Measurements from ENCODE around the gene RAD51B. TPM values are rescaled to one million over a fixed set of nuclear protein-coding genes. Genes with fewer than 3 reads are reported as not detected.

RAD51B gene
- total RNA-seq, 1 experiment from 2014 or later: 14.2 TPM

DNA sequence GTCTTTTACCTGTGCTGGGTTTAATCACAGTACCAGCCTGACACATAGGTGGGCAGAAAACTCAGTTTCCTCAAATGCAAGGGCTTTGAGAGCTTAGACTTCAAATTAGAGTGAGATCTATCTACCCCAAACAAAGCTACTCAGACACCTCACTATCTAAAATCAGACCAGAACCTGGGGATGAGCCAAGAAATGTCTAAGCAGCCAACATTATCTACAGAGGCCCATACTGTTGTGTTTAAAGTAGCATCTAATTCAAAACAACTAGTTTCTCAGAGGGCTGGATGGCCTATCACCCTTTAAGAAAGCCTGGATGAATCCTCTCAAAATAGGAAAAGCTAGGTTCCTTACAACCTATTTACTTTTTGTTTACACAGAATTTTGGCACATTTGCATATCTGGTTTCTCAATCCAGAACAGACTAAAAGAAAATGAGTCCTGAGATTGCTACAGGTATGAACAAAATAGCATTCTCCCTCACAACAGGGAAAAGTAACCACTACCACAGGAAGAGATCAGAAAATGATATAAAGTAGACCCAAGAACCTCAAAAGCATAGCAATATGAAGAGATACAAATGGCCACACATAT, 830.9 kb downstream of the RAD51B start (continued):
- TF ChIP-seq RORB (CRISPR knock-in tag; IDR thresholded peaks at IDR 0.05) (no peak), ETV6 (CRISPR knock-in tag; IDR thresholded peaks at IDR 0.05) (no peak), MXD4 (CRISPR knock-in tag; IDR thresholded peaks at IDR 0.05; ENCODE audit: borderline replicate concordance) (no peak), PREB (CRISPR knock-in tag; IDR thresholded peaks at IDR 0.05; ENCODE audit: borderline replicate concordance) (no peak), CBFB (CRISPR knock-in tag; IDR thresholded peaks at IDR 0.05; ENCODE audit: low read depth) (no peak), NFE2L1 (CRISPR knock-in tag; IDR thresholded peaks at IDR 0.05) (no peak), GRHL2 (CRISPR knock-in tag; IDR thresholded peaks at IDR 0.05; ENCODE audit: insufficient replicate concordance, severe bottlenecking) (no peak), FOXP1 (CRISPR knock-in tag; IDR thresholded peaks at IDR 0.05; ENCODE audit: borderline replicate concordance) (no peak), TEAD4 (CRISPR knock-in tag; IDR thresholded peaks at IDR 0.05) (no peak), SMAD3 (CRISPR knock-in tag; IDR thresholded peaks at IDR 0.05; ENCODE audit: borderline replicate concordance) (no peak), SP1 (CRISPR knock-in tag; conservative IDR thresholded peaks at IDR 0.05) (no peak)
- TF ChIP-seq, protein P1, sequence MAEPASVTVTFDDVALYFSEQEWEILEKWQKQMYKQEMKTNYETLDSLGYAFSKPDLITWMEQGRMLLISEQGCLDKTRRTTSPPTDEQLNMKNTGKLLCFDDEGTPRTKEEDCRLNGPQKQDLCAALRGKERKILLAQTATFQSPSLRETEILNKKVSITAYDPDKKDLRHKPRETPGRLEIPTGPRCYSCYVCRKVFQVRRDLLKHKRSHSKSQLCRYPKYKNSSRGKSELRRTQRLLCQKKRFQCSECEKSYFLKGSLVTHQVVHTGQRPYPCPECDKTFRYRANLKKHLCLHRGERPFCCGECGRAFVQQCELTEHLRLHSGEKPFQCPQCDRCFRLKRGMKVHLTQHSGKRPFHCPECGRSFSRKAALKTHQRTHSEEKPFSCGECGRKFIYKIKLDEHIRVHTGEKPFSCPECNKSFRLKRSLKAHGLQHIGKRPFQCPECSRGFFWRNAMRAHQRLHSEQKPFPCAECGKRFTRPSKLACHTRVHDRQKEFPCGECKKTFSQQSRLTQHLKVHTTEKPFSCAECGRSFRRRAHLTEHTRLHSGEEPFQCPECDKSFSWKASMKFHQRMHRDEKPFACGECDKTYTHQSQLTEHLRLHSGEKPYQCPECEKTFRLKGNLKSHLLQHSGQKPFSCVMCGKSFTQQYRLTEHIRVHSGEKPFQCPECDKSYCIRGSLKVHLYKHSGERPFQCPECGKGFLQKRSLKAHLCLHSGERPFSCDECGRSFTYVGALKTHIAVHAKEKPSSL (CRISPR knock-in tag; conservative IDR thresholded peaks at IDR 0.05): no peak

GRCh38 chr14:68651075-68651474, 831.5 kb downstream of the RAD51B start:
- Mint-ChIP-seq H3K36me3 (no peaks in the 10 kb centered on the region), H3K9me3 (no peaks in the 10 kb centered on the region; the same call in 1 of the 2 replicates), H3K27ac (no peak overlapping the region), H3K27me3 (ENCODE audit: low read depth) (no peaks in the 10 kb centered on the region), H3K4me3 (no peak overlapping the region), H3K4me1 (peaks cover 24% of the 10 kb centered on the region)
- POLR2A ChIA-PET: no interaction called here
- CTCF ChIA-PET: interaction anchor here (1.2 kb wide), 1 partner anchor 12 kb away, joined by 3 read pairs; no protein-coding TSS in a partner anchor
- DNase-seq (ENCODE audit: low spot score): no peak
- ATAC-seq: no peak
- TF ChIP-seq ESRRA (CRISPR knock-in tag; IDR thresholded peaks at IDR 0.05; ENCODE audit: borderline replicate concordance): no peak
- no peak for TF ChIP-seq FOXK1 (CRISPR knock-in tag; IDR thresholded peaks at IDR 0.05)
- no peak for TF ChIP-seq ATF6 (CRISPR knock-in tag; IDR thresholded peaks at IDR 0.05)
- no peak for TF ChIP-seq ZNF671 (CRISPR knock-in tag; IDR thresholded peaks at IDR 0.05)
- TF ChIP-seq USF1 (CRISPR knock-in tag; IDR thresholded peaks at IDR 0.05): no peak
- TF ChIP-seq RORB (CRISPR knock-in tag; IDR thresholded peaks at IDR 0.05): no peak
- no peak for TF ChIP-seq FOXP1 (CRISPR knock-in tag; IDR thresholded peaks at IDR 0.05; ENCODE audit: borderline replicate concordance)
- TF ChIP-seq, protein P2, sequence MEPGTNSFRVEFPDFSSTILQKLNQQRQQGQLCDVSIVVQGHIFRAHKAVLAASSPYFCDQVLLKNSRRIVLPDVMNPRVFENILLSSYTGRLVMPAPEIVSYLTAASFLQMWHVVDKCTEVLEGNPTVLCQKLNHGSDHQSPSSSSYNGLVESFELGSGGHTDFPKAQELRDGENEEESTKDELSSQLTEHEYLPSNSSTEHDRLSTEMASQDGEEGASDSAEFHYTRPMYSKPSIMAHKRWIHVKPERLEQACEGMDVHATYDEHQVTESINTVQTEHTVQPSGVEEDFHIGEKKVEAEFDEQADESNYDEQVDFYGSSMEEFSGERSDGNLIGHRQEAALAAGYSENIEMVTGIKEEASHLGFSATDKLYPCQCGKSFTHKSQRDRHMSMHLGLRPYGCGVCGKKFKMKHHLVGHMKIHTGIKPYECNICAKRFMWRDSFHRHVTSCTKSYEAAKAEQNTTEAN (CRISPR knock-in tag; IDR thresholded peaks at IDR 0.05): no peak
- TF ChIP-seq TCF7 (CRISPR knock-in tag; IDR thresholded peaks at IDR 0.05; ENCODE audit: low read depth): no peak
- TF ChIP-seq PRRX2 (CRISPR knock-in tag; IDR thresholded peaks at IDR 0.05): no peak
- TF ChIP-seq, protein P3, sequence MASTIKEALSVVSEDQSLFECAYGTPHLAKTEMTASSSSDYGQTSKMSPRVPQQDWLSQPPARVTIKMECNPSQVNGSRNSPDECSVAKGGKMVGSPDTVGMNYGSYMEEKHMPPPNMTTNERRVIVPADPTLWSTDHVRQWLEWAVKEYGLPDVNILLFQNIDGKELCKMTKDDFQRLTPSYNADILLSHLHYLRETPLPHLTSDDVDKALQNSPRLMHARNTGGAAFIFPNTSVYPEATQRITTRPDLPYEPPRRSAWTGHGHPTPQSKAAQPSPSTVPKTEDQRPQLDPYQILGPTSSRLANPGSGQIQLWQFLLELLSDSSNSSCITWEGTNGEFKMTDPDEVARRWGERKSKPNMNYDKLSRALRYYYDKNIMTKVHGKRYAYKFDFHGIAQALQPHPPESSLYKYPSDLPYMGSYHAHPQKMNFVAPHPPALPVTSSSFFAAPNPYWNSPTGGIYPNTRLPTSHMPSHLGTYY (CRISPR knock-in tag; IDR thresholded peaks at IDR 0.05): no peak
- no peak for TF ChIP-seq GABPB1 (CRISPR knock-in tag; IDR thresholded peaks at IDR 0.05)
- no peak for TF ChIP-seq ZSCAN18 (CRISPR knock-in tag; IDR thresholded peaks at IDR 0.05)
- no peak for TF ChIP-seq JAZF1 (CRISPR knock-in tag; IDR thresholded peaks at IDR 0.05)
- TF ChIP-seq IRF2 (CRISPR knock-in tag; IDR thresholded peaks at IDR 0.05; ENCODE audit: borderline replicate concordance, low read depth): no peak
